ENCODE data around the gene PTPRM.

DNA sequence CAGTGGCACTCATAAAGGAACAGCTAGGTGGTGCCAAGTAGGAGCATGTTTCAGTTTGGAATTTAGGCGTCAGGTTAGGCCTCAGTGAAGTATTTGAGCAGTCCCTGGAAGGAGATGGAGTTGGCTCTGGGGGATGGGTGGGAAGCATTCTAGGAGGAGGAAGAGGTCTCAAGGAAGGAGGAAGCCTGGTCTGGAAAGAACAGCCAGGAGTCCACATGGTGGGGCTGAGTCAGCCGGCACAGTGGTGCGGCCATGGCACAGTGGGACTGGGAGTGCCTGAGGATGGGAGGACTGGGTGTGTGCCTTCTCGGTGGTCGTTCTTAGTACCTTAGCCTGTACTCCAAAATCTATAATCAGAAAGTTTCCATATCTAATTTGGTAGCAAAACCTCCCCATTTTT is 373.3 kb downstream of the PTPRM start:
- TF ChIP-seq, protein P1, sequence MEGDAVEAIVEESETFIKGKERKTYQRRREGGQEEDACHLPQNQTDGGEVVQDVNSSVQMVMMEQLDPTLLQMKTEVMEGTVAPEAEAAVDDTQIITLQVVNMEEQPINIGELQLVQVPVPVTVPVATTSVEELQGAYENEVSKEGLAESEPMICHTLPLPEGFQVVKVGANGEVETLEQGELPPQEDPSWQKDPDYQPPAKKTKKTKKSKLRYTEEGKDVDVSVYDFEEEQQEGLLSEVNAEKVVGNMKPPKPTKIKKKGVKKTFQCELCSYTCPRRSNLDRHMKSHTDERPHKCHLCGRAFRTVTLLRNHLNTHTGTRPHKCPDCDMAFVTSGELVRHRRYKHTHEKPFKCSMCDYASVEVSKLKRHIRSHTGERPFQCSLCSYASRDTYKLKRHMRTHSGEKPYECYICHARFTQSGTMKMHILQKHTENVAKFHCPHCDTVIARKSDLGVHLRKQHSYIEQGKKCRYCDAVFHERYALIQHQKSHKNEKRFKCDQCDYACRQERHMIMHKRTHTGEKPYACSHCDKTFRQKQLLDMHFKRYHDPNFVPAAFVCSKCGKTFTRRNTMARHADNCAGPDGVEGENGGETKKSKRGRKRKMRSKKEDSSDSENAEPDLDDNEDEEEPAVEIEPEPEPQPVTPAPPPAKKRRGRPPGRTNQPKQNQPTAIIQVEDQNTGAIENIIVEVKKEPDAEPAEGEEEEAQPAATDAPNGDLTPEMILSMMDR (IDR thresholded peaks at IDR 0.05; ENCODE audit: low read depth, low read length, missing input control), result no peak
- TF ChIP-seq TAF1 (conservative IDR thresholded peaks at IDR 0.05), result no peak
- TF ChIP-seq, protein P2, sequence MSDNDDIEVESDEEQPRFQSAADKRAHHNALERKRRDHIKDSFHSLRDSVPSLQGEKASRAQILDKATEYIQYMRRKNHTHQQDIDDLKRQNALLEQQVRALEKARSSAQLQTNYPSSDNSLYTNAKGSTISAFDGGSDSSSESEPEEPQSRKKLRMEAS (IDR thresholded peaks at IDR 0.05), result no peak
